Measurements from ENCODE around the gene GAL3ST1.

DNA sequence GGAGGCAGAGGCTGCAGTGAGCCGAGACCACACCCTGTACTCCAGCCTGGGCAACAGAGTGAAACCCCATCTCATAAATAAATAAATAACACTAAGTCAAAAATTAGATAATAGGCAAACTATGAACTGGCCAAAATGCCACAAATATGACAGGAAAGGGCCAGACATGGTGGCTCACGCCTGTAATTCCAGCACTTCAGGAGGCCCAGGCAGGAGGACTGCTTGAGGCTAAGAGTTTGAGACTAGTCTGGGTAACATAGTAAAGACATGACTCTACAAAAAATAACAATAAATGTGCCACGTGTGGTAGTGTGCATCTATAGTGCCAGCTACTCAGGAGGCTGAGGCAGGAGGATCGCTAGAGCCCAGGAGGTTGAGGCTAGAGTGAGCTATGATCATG is 47.8 kb downstream of the GAL3ST1 start:
- TF ChIP-seq, protein P1, sequence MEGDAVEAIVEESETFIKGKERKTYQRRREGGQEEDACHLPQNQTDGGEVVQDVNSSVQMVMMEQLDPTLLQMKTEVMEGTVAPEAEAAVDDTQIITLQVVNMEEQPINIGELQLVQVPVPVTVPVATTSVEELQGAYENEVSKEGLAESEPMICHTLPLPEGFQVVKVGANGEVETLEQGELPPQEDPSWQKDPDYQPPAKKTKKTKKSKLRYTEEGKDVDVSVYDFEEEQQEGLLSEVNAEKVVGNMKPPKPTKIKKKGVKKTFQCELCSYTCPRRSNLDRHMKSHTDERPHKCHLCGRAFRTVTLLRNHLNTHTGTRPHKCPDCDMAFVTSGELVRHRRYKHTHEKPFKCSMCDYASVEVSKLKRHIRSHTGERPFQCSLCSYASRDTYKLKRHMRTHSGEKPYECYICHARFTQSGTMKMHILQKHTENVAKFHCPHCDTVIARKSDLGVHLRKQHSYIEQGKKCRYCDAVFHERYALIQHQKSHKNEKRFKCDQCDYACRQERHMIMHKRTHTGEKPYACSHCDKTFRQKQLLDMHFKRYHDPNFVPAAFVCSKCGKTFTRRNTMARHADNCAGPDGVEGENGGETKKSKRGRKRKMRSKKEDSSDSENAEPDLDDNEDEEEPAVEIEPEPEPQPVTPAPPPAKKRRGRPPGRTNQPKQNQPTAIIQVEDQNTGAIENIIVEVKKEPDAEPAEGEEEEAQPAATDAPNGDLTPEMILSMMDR (IDR thresholded peaks at IDR 0.05): no peak
- no peak for TF ChIP-seq POLR2A (IDR thresholded peaks at IDR 0.05)
